Stimulated activated memory B cell treated with anti-CD40 and anti-IgM and Interleukin-4, amounts not matched to agents 10 μg/mL and 1 μg/mL and 100 μg/mL, for 72 hours (primary cell): ENCODE data around the gene NPAS3.

Source experiments
- ATAC-seq: fragments of 150-1000 bp; cut with Tn5 transposase; 2 replicates; pipeline ENCODE4 v1.10.0; 2021
- H3K27ac Mint-ChIP-seq: one replicate; pipeline ENCODE4 v1.8.0; 2022; ENCODE audit warnings: mild to moderate bottlenecking, mixed read lengths
- H3K27me3 Mint-ChIP-seq: one replicate; pipeline ENCODE4 v1.8.0; 2022; ENCODE audit warnings: mixed read lengths
- H3K36me3 Mint-ChIP-seq: one replicate; pipeline ENCODE4 v1.8.0; 2022; ENCODE audit warnings: mixed read lengths
- H3K4me1 Mint-ChIP-seq: one replicate; pipeline ENCODE4 v1.8.0; 2022; ENCODE audit warnings: mixed read lengths
- H3K4me3 Mint-ChIP-seq: one replicate; pipeline ENCODE4 v1.8.0; 2022; ENCODE audit warnings: mild to moderate bottlenecking, moderate library complexity, mixed read lengths
- H3K9me3 Mint-ChIP-seq: one replicate; pipeline ENCODE4 v1.8.0; 2022; ENCODE audit warnings: mixed read lengths

Gene NPAS3

DNA sequence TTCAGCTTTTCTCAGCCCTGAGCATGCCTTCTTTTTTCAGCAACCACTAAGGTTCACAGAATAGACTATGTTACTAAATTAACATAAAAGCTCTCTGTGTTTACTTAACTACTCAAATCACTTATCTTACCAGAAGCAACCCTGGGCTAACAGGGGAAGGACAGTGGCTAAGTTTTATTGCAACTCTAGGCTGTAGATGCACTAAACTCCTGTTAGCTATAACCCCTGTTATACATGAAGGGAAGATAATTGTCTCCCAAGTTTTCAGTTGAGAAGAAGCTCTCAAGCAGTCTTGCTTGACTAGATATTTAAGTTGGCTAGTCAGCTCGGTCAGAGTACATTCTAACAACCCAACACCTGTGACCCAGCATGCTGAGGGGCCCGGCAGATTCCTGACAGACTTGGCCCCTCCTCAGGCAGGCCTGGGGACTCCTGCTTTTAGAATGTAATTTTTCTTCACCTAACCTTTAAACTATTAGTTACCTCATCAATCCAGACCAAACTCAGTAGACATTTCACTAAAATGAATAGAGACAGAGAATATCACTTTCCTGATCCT lies 547.7 kb downstream of the NPAS3 start:
- H3K27ac Mint-ChIP-seq, result no peak overlapping the region
- no peak for ATAC-seq

DNA sequence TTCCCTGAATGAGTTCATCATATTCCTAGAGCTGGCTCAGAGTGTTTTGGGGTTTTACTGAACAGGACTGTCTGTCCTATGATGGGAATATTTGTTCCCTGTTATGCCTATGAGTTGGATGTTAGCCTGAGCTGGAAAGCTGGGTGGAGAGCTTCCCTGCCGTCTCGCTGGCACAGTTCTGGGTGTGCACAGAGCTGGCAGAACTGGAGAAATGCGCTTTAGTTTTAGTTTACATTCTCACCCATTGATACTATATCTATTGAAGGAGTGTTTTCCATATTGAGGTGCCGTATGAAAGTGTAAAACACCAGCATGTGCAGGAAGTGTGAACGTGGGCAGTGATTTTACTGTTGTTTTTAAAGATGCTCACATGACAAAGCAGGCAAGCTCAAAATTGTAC lies 549.9 kb downstream of the NPAS3 start:
- H3K9me3 Mint-ChIP-seq, result peaks cover 3% of the 10 kb centered on the region
- no peak overlapping the region for H3K27ac Mint-ChIP-seq
- H3K4me3 Mint-ChIP-seq, result no peak overlapping the region
- no peaks in the 10 kb centered on the region for H3K4me1 Mint-ChIP-seq
- ATAC-seq, result no peak
- no peaks in the 10 kb centered on the region for H3K36me3 Mint-ChIP-seq
- no peaks in the 10 kb centered on the region for H3K27me3 Mint-ChIP-seq

More for the DNA sequence above, 547.7 kb downstream of the NPAS3 start:
- H3K27me3 Mint-ChIP-seq, result no peaks in the 10 kb centered on the region
- H3K9me3 Mint-ChIP-seq, result peaks cover 3% of the 10 kb centered on the region
- no peaks in the 10 kb centered on the region for H3K36me3 Mint-ChIP-seq
- H3K4me1 Mint-ChIP-seq, result no peaks in the 10 kb centered on the region
- H3K4me3 Mint-ChIP-seq, result no peak overlapping the region

DNA sequence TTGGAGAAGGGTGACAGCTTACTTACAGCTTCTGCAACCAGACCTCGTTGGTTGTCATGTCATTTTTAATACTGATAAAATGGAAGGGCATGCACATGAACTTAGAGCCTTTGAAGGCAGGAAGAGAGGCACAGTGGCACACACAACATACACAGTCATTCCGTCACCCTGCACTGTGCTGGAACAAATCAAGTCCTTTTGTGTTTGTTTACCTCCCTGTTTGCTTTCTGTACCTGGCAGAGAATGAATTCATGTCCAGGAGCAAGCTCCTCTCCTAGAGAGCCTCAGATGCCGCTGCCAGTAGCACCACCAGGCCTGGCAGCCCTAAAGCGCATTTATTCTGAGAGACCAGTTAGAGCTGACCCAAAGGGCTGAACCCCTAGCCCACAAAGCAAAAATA lies 551.9 kb downstream of the NPAS3 start:
- no peaks in the 10 kb centered on the region for H3K4me1 Mint-ChIP-seq
- peaks cover 10% of the 10 kb centered on the region for H3K9me3 Mint-ChIP-seq
- no peaks in the 10 kb centered on the region for H3K36me3 Mint-ChIP-seq
- no peak overlapping the region for H3K4me3 Mint-ChIP-seq
- ATAC-seq, result no peak
- no peak overlapping the region for H3K27ac Mint-ChIP-seq
- no peaks in the 10 kb centered on the region for H3K27me3 Mint-ChIP-seq

DNA sequence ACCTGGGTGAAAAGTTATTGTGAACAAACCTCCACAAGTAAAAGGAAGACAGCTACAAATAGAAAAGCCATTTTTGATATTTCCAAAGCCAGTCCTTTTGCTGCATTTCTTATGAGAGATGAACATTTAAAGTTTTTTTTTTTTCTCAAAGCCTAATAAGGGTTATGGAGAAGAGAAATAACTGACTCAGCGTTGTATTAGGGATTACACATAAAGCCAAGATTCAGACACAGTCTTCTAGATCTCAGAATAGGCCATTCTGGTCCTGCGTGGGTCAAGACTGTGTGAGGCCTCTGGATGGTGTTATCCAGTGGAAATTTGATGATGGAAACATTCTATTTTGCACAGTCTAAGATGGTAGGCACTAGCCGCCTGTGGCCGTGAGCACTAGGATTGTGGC lies 552.4 kb downstream of the NPAS3 start:
- Mint-ChIP-seq H3K36me3 (no peaks in the 10 kb centered on the region), H3K9me3 (peaks cover 12% of the 10 kb centered on the region), H3K4me1 (no peaks in the 10 kb centered on the region), H3K4me3 (no peak overlapping the region), H3K27me3 (no peaks in the 10 kb centered on the region), H3K27ac (no peak overlapping the region)
- ATAC-seq, result no peak

DNA sequence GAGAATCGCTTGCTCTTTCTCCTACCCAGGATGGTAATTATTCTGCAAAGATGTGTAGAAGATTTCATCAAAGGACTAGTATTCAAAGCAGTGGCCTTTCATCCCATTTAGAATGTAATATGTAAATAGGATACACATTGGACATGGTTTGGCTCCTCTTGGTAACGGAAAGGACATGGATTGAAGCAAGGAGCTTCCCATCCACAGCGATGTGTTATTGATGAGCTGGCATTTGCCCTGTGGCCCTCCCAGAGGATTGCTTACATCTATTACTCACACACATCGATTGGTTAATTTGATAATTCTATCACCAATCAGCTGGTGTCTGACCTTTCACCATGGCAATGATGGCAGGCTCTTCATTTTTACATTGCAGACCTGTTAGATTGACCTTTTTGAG lies 553.8 kb downstream of the NPAS3 start:
- peaks cover 18% of the 10 kb centered on the region for H3K9me3 Mint-ChIP-seq
- no peaks in the 10 kb centered on the region for H3K27me3 Mint-ChIP-seq
- no peak for ATAC-seq
- H3K4me3 Mint-ChIP-seq, result no peak overlapping the region
- no peaks in the 10 kb centered on the region for H3K36me3 Mint-ChIP-seq
- no peaks in the 10 kb centered on the region for H3K4me1 Mint-ChIP-seq
- H3K27ac Mint-ChIP-seq, result no peak overlapping the region

DNA sequence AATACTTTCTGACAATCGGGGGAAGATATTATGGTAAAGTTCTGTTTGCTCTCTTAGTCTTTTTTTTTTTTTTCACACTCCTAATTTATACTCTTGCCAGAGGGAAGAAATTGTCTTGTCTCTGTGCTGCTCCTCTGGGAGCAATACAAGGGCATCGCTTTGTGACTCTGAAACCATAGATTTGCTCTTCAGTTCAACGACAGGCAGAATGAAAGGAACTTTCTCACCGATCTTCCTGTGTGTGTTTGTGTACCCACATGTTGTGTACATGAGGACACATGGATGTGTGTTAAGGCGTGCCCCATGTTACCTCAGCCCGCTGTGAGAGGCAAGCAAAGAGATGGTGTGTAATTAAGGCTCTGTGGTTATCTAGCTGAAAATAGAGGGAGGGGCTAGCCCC lies 554.6 kb downstream of the NPAS3 start:
- Mint-ChIP-seq H3K4me3 (no peak overlapping the region), H3K4me1 (no peaks in the 10 kb centered on the region), H3K27me3 (no peaks in the 10 kb centered on the region), H3K9me3 (peaks cover 15% of the 10 kb centered on the region), H3K27ac (no peak overlapping the region), H3K36me3 (no peaks in the 10 kb centered on the region)
- ATAC-seq, result no peak

DNA sequence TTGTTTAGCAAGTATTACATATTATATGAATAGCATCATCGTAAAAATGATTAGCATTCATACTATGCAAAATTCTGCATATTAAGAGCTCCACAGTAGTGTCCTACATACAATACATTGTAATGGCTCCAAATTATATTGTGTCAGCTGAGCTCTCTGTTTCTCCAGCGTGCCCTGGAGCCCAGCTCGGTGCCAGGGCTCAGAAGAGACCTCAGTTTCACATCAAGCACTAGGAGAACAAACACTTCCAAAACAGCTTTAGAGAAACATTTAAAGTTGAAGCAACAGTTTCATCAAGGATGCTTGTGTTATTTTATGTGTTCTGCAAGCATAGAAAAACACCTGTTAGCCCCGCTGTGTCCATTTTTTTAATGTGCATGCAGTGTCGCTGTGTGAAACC lies 555.3 kb downstream of the NPAS3 start:
- H3K9me3 Mint-ChIP-seq, result peaks cover 18% of the 10 kb centered on the region
- no peak overlapping the region for H3K4me3 Mint-ChIP-seq
- no peak overlapping the region for H3K27ac Mint-ChIP-seq
- H3K4me1 Mint-ChIP-seq, result no peaks in the 10 kb centered on the region
- no peaks in the 10 kb centered on the region for H3K36me3 Mint-ChIP-seq
- no peaks in the 10 kb centered on the region for H3K27me3 Mint-ChIP-seq
- ATAC-seq, result no peak

DNA sequence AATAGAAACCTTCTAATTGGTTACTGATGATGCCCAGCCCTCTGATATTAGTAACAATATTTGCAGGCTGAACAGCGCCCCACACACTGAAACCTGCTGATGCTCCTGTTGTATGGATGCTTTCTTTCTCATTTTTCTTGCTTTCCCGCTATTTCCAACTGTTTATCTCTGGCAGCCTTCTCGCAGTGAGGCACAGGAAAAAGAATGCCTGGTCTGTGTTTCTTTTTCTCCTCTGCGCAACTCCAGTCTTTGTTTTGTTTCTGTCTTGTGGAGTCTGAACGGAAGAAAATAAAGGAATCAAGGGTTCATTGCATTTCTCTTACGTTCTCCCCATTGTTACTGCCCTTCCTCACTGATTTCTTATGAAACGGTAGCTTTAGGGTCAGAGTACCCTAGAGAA lies 561.0 kb downstream of the NPAS3 start:
- Mint-ChIP-seq H3K4me1 (no peaks in the 10 kb centered on the region), H3K9me3 (peaks cover 24% of the 10 kb centered on the region), H3K27me3 (no peaks in the 10 kb centered on the region), H3K36me3 (no peaks in the 10 kb centered on the region), H3K27ac (no peak overlapping the region), H3K4me3 (no peak overlapping the region)
- no peak for ATAC-seq

DNA sequence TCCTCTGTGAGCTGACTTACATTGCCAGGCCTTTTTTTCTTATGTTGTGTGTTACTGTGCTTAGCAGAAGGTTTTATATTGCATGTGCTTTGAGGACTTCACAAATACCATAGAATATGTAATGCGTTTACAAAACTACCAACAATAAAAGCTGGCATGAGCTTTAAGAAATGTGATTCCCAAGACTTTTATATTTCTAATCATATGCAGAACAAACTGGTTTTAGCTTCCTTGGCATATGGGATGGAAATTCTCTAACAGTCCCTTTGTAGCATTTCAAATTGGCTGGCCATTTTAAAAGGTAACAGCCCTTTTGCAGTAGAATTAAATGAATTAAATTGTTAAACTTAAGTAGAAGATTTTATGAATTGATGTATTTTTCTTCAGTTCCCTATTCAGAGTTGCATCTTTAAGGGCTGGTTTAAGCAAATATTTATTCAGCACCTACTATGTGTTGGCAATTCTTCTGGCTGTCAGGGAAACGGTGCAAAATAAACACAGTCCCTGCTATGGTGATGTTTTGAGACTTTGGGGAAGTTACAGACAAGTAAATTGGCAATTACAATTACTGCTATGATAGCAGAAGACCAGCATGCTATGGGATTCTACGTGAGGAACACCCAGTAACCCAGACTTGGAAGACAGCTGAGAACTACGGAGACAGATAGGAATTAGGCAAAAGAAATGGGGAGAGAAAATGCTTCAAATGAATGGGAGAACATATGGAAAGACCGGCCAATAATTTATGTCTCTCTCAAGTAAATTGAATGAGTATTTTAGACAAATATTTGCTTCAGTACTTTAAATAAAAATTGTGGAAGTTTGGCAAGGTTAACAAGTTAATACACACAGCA lies 565.8 kb downstream of the NPAS3 start:
- Mint-ChIP-seq H3K27ac (no peak overlapping the region), H3K36me3 (no peaks in the 10 kb centered on the region), H3K4me1 (no peaks in the 10 kb centered on the region), H3K9me3 (peaks cover 15% of the 10 kb centered on the region), H3K4me3 (no peak overlapping the region), H3K27me3 (no peaks in the 10 kb centered on the region)
- ATAC-seq, result no peak

DNA sequence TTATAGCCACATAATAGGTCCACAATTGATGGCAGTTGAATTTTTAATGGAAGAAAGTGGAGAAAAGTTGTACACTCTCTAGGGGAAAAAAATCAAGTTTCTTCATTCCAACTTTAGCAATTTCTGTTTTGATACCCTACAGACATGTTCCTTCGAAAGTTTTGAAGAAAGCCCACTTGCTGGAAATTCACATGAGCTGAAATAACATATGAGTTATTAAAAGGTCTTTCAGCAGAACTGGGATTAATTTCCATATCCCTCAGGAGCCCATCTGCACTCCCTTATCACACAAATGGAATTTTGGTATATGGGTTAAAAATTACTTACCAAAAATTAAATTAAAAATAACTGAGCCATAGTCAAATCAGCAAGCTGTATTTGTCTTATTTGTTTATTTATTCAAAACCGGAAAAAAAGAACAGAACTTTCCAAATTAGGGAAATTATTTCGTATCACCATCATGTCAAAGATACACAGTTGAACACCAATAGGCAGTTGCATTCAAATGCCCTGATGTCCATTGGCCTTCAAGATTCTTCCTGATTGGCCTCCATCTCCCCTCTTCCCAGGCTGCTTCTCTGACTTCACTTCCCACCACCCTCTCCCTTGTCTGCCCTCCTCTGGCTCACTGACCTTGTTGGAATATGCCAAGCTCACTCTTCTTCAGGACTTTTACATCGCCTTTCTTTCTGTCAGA lies 566.7 kb downstream of the NPAS3 start:
- Mint-ChIP-seq H3K36me3 (no peaks in the 10 kb centered on the region), H3K4me1 (no peaks in the 10 kb centered on the region), H3K4me3 (no peak overlapping the region), H3K27ac (no peak overlapping the region), H3K9me3 (peaks cover 15% of the 10 kb centered on the region), H3K27me3 (no peaks in the 10 kb centered on the region)
- no peak for ATAC-seq

DNA sequence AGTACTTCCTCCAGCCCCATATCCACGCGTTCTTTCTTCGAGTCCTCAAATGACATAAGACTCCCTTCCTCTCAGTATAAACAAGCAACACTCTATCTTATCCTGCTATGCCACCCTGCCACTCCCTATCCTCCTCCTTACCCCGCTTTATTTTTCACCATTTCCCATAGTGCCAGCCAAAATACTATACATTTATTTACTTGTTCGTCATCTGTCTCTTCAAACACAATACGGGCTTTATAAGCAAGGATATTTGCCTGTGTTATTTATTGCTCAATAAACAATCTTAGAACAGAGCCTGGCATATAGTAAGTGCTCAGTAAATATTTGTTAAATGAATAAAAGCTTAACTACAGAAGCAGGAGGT lies 567.3 kb downstream of the NPAS3 start:
- no peaks in the 10 kb centered on the region for H3K36me3 Mint-ChIP-seq
- H3K9me3 Mint-ChIP-seq, result peaks cover 15% of the 10 kb centered on the region
- no peak overlapping the region for H3K4me3 Mint-ChIP-seq
- no peak overlapping the region for H3K27ac Mint-ChIP-seq
- no peaks in the 10 kb centered on the region for H3K4me1 Mint-ChIP-seq
- ATAC-seq, result no peak
- H3K27me3 Mint-ChIP-seq, result no peaks in the 10 kb centered on the region

DNA sequence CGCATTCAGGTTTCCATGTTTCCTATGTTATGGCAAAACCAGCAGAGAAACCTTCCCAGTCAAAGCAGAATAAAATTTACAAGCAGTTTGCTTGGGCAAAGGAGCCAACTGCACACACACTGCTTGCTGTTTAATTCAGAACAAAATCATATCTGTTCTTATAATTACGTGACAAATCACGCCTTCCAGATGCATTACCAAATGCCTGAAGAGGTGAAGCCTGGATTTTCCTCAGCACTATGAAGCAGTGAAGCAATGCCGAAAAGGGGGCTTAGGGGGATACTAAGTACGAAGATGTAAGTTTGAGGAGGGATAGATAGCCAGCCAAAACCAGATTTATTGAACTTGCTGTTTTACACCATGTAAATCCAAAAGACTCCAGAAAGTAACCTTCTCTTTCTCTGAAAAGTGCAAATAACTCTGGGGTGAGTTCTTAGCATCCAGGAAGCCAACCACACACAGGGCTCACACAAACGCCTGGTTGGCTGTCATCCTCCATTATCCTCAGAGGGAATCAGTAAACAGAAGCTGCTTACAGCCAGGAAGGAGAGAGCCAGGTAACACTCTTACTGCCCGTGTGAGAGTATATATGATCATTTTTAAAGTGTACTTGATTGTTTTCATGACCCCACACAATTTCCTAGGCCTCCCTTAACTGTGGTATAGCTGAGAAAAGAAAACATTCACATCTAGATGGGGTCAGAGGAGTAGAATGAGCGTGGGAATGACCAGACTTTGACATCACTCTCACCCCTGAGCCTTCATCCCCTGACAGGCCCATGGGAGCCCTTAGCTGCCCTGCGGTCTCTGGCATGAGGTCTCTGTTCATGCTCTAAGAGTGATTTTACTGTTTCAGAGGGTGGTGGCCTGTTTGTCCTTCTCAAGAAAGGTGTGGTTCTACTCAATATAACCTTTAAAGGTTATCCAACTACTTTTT lies 569.7 kb downstream of the NPAS3 start:
- no peak for ATAC-seq
- Mint-ChIP-seq H3K4me1 (no peaks in the 10 kb centered on the region), H3K27me3 (no peaks in the 10 kb centered on the region), H3K4me3 (no peak overlapping the region), H3K27ac (no peak overlapping the region), H3K9me3 (peaks cover 10% of the 10 kb centered on the region), H3K36me3 (no peaks in the 10 kb centered on the region)

DNA sequence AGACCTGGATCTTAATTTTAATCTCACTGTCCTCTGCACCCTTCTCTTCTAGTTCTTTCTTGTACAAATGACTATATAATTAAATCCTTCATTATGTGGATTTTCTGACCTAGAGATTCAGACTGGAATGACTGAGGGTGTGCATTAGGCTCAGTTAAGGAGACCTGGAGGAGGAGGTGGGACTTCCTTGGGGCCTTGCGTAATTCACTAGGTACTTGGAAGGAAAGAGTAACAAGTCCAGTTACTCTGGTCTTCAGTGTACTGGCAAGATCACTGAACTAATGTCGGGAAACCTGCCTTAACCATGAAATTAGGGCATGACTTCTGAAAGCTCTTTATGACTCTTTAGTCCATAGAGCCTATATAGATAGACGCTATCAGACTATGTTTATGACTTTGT lies 570.8 kb downstream of the NPAS3 start:
- Mint-ChIP-seq H3K4me3 (no peak overlapping the region), H3K36me3 (no peaks in the 10 kb centered on the region), H3K27ac (no peak overlapping the region), H3K4me1 (no peaks in the 10 kb centered on the region), H3K9me3 (peaks cover 10% of the 10 kb centered on the region), H3K27me3 (no peaks in the 10 kb centered on the region)
- no peak for ATAC-seq

DNA sequence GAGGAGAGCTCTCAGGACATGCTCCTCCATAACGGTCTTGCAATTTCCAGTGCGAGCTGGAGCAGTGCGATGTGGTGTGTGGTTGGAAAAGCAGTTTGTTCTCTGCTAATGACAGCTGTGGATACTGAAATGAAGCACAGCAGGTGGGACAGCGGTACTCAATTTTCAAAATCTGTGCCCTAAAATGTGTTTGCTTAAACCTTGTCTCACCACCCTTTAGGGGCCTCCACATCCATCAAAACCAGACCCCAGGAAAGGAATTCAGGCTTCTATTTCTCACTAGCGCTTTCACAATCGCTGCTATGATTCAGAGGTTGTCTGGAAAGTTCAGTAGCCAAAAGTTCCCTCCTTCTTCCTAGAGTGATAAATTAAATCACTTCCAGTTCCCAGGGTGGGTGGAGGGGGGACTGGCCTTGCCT lies 571.4 kb downstream of the NPAS3 start:
- no peaks in the 10 kb centered on the region for H3K36me3 Mint-ChIP-seq
- no peak overlapping the region for H3K4me3 Mint-ChIP-seq
- no peak overlapping the region for H3K27ac Mint-ChIP-seq
- ATAC-seq, result no peak
- peaks cover 7% of the 10 kb centered on the region for H3K9me3 Mint-ChIP-seq
- H3K4me1 Mint-ChIP-seq, result no peaks in the 10 kb centered on the region
- H3K27me3 Mint-ChIP-seq, result no peaks in the 10 kb centered on the region

DNA sequence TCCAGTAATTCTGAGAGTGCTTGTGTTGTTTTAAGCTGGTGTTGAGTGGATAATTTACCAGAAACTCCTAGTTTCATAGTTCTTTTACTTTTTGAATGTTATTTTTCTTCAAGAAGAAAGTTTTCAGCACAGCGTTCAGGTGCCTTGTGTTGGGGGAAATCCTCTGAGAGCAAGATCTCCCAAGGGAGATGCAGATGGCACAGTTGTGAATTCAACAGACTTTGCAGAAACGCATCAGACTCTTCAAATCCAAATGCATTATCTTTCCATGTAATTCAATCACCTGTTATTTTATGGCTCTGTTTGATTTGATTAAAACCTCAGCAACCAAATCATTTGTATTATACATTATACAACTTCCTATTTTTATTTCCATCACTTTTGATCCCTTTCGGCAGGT lies 572.3 kb downstream of the NPAS3 start:
- Mint-ChIP-seq H3K27me3 (no peaks in the 10 kb centered on the region), H3K36me3 (no peaks in the 10 kb centered on the region)

More for the DNA sequence above, 572.3 kb downstream of the NPAS3 start:
- Mint-ChIP-seq H3K27ac (no peak overlapping the region), H3K4me3 (no peak overlapping the region), H3K4me1 (no peaks in the 10 kb centered on the region), H3K9me3 (peaks cover 4% of the 10 kb centered on the region)
- no peak for ATAC-seq
